ENCODE data around the gene DIAPH3. TPM values are rescaled to one million over a fixed set of nuclear protein-coding genes. Genes with fewer than 3 reads are reported as not detected.

Gene DIAPH3
- total RNA-seq, 1 experiment from 2014 or later: 27.6 TPM

DNA sequence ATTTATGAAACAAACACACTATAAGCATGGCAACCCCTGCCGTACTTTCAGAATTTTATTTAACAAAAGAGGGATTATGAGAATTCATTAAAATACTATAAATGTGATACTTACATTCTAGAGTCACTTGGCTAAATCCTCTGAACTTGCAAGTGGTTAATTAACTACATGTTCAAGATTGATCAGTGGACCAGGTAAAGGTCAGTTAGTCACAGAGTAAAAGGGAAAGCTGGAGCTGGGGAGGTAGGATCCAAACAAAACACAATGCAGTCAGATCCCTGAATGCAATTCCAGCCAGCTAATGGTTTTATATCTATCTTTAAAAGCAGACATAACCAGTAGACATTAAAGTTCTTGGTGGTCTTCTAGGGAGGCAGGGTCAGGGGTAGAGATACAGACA, 270.5 kb downstream of the DIAPH3 start (continued):
- TF ChIP-seq, protein P1, sequence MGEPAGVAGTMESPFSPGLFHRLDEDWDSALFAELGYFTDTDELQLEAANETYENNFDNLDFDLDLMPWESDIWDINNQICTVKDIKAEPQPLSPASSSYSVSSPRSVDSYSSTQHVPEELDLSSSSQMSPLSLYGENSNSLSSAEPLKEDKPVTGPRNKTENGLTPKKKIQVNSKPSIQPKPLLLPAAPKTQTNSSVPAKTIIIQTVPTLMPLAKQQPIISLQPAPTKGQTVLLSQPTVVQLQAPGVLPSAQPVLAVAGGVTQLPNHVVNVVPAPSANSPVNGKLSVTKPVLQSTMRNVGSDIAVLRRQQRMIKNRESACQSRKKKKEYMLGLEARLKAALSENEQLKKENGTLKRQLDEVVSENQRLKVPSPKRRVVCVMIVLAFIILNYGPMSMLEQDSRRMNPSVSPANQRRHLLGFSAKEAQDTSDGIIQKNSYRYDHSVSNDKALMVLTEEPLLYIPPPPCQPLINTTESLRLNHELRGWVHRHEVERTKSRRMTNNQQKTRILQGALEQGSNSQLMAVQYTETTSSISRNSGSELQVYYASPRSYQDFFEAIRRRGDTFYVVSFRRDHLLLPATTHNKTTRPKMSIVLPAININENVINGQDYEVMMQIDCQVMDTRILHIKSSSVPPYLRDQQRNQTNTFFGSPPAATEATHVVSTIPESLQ (CRISPR knock-in tag; IDR thresholded peaks at IDR 0.05): no peak
- TF ChIP-seq, protein P2, sequence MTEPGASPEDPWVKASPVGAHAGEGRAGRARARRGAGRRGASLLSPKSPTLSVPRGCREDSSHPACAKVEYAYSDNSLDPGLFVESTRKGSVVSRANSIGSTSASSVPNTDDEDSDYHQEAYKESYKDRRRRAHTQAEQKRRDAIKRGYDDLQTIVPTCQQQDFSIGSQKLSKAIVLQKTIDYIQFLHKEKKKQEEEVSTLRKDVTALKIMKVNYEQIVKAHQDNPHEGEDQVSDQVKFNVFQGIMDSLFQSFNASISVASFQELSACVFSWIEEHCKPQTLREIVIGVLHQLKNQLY (CRISPR knock-in tag; IDR thresholded peaks at IDR 0.05): no peak
- TF ChIP-seq HMGA2 (CRISPR knock-in tag; IDR thresholded peaks at IDR 0.05): no peak

DNA sequence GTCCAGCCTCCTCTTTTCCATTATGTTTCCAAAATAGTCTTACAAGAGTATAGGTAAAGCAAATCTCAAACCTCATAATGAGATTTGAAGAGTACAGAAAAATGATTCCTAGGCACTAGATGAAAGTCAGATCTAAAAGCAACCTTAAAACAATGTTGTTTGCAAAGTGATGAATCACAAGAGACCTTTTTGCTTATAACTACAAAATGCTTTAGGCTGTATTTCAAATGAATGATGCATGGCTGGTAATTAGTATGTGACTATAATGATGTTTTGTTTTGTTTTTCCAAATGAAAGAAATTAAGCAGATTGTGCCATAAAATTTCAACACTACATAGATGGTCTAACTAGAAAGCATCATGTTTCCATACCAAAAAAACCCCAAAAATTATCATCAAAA, 272.7 kb downstream of the DIAPH3 start:
- H3K4me3 Mint-ChIP-seq: no peak overlapping the region
- no peak for TF ChIP-seq NFE2L1 (CRISPR knock-in tag; IDR thresholded peaks at IDR 0.05)
- TF ChIP-seq, protein P3, sequence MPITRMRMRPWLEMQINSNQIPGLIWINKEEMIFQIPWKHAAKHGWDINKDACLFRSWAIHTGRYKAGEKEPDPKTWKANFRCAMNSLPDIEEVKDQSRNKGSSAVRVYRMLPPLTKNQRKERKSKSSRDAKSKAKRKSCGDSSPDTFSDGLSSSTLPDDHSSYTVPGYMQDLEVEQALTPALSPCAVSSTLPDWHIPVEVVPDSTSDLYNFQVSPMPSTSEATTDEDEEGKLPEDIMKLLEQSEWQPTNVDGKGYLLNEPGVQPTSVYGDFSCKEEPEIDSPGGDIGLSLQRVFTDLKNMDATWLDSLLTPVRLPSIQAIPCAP (CRISPR knock-in tag; IDR thresholded peaks at IDR 0.05): no peak
- TF ChIP-seq ZNF416 (CRISPR knock-in tag; IDR thresholded peaks at IDR 0.05): no peak
- TF ChIP-seq, protein P4, sequence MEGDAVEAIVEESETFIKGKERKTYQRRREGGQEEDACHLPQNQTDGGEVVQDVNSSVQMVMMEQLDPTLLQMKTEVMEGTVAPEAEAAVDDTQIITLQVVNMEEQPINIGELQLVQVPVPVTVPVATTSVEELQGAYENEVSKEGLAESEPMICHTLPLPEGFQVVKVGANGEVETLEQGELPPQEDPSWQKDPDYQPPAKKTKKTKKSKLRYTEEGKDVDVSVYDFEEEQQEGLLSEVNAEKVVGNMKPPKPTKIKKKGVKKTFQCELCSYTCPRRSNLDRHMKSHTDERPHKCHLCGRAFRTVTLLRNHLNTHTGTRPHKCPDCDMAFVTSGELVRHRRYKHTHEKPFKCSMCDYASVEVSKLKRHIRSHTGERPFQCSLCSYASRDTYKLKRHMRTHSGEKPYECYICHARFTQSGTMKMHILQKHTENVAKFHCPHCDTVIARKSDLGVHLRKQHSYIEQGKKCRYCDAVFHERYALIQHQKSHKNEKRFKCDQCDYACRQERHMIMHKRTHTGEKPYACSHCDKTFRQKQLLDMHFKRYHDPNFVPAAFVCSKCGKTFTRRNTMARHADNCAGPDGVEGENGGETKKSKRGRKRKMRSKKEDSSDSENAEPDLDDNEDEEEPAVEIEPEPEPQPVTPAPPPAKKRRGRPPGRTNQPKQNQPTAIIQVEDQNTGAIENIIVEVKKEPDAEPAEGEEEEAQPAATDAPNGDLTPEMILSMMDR (IDR thresholded peaks at IDR 0.05): no peak
- peaks cover 19% of the 10 kb centered on the region for H3K4me1 Mint-ChIP-seq
- H3K36me3 Mint-ChIP-seq: no peaks in the 10 kb centered on the region
- DNase-seq (ENCODE audit: low spot score) (no peak), ATAC-seq (no peak)
- ChIA-PET CTCF (no interaction called here), POLR2A (no interaction called here)
- H3K27me3 Mint-ChIP-seq (ENCODE audit: low read depth): no peaks in the 10 kb centered on the region
- H3K9me3 Mint-ChIP-seq: no peaks in the 10 kb centered on the region
- no peak overlapping the region for H3K27ac Mint-ChIP-seq

DNA sequence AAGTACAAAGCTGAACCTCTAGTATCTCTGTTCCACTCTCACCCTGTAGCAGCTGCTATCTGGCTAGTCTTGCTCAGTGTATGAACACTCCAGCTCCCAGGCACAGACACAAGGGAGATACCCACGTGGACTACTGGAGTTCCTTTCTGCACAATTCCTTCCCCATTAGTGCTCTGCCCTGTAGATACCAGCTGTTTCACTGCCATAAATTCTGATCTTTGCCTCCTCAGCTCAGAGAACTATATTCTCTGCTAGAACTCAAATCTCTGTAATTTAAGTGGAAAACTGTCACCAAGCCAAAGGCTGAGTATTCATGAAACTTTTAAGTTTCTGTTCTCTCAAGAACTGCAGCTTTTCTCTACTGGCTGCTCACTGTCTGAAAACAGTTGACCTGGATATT, 273.7 kb downstream of the DIAPH3 start:
- Mint-ChIP-seq H3K27me3 (ENCODE audit: low read depth) (no peaks in the 10 kb centered on the region), H3K4me1 (peaks cover 19% of the 10 kb centered on the region), H3K36me3 (no peaks in the 10 kb centered on the region), H3K27ac (no peak overlapping the region), H3K4me3 (no peak overlapping the region), H3K9me3 (no peaks in the 10 kb centered on the region)
- POLR2A ChIA-PET: no interaction called here
- ATAC-seq (no peak), DNase-seq (ENCODE audit: low spot score) (no peak)
- no peak for TF ChIP-seq NFYB (CRISPR knock-in tag; conservative IDR thresholded peaks at IDR 0.05; ENCODE audit: low read depth)
- TF ChIP-seq RELA (CRISPR knock-in tag; IDR thresholded peaks at IDR 0.05; ENCODE audit: borderline replicate concordance): no peak
- TF ChIP-seq JUN (CRISPR knock-in tag; IDR thresholded peaks at IDR 0.05): no peak
- TF ChIP-seq MYBL2 (CRISPR knock-in tag; IDR thresholded peaks at IDR 0.05): no peak
- TF ChIP-seq FOXJ3 (CRISPR knock-in tag; IDR thresholded peaks at IDR 0.05; ENCODE audit: borderline replicate concordance): no peak
- TF ChIP-seq HMGA2 (CRISPR knock-in tag; IDR thresholded peaks at IDR 0.05): no peak
- TF ChIP-seq SP1 (CRISPR knock-in tag; conservative IDR thresholded peaks at IDR 0.05): no peak
- TF ChIP-seq, protein P5, sequence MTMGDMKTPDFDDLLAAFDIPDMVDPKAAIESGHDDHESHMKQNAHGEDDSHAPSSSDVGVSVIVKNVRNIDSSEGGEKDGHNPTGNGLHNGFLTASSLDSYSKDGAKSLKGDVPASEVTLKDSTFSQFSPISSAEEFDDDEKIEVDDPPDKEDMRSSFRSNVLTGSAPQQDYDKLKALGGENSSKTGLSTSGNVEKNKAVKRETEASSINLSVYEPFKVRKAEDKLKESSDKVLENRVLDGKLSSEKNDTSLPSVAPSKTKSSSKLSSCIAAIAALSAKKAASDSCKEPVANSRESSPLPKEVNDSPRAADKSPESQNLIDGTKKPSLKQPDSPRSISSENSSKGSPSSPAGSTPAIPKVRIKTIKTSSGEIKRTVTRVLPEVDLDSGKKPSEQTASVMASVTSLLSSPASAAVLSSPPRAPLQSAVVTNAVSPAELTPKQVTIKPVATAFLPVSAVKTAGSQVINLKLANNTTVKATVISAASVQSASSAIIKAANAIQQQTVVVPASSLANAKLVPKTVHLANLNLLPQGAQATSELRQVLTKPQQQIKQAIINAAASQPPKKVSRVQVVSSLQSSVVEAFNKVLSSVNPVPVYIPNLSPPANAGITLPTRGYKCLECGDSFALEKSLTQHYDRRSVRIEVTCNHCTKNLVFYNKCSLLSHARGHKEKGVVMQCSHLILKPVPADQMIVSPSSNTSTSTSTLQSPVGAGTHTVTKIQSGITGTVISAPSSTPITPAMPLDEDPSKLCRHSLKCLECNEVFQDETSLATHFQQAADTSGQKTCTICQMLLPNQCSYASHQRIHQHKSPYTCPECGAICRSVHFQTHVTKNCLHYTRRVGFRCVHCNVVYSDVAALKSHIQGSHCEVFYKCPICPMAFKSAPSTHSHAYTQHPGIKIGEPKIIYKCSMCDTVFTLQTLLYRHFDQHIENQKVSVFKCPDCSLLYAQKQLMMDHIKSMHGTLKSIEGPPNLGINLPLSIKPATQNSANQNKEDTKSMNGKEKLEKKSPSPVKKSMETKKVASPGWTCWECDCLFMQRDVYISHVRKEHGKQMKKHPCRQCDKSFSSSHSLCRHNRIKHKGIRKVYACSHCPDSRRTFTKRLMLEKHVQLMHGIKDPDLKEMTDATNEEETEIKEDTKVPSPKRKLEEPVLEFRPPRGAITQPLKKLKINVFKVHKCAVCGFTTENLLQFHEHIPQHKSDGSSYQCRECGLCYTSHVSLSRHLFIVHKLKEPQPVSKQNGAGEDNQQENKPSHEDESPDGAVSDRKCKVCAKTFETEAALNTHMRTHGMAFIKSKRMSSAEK (CRISPR knock-in tag; IDR thresholded peaks at IDR 0.05; ENCODE audit: borderline replicate concordance): no peak
- TF ChIP-seq ZNF423 (CRISPR knock-in tag; IDR thresholded peaks at IDR 0.05): no peak
- CTCF ChIA-PET: interaction anchor here (0.8 kb wide), 1 partner anchor 16 kb away, joined by 3 read pairs; no protein-coding TSS in a partner anchor

Measured in WTC11 (cell line).